ENCODE results near the gene KCNJ16.

GRCh38 chr17:70050931-70051330 is 24.1 kb upstream of the KCNJ16 start:
- no peak for TF ChIP-seq ZNF302 (CRISPR knock-in tag; IDR thresholded peaks at IDR 0.05)
- no peak for TF ChIP-seq POLR2A (IDR thresholded peaks at IDR 0.05; ENCODE audit: low read length)
- no peak for TF ChIP-seq PHF8 (IDR thresholded peaks at IDR 0.05; ENCODE audit: borderline replicate concordance, low read depth)
- TF ChIP-seq CTCF (IDR thresholded peaks at IDR 0.05): no peak
- TF ChIP-seq MAZ (IDR thresholded peaks at IDR 0.05; ENCODE audit: borderline replicate concordance, low read depth, low read length): no peak
- no peak for TF ChIP-seq RFX5 (IDR thresholded peaks at IDR 0.05)
- no peak for TF ChIP-seq JUNB (IDR thresholded peaks at IDR 0.05)

Data from A549 (cell line).